ENCODE results near the gene RAET1E. TPM values are rescaled to one million over a fixed set of nuclear protein-coding genes. Genes with fewer than 3 reads are reported as not detected.

RAET1E gene
- total RNA-seq, 1 donor from 2014 or later = not detected

GRCh38 chr6:149900620-149901443 is 2.9 kb upstream of the RAET1E start:
- Mint-ChIP-seq H3K27ac (no peak overlapping the region), H3K9me3 (ENCODE audit: low read depth) (no peaks in the 10 kb centered on the region), H3K4me1 (ENCODE audit: low read depth) (peaks cover 2% of the 10 kb centered on the region), H3K36me3 (ENCODE audit: insufficient read depth) (no peaks in the 10 kb centered on the region), H3K4me3 (ENCODE audit: low read depth) (no peak overlapping the region), H3K27me3 (peaks cover 39% of the 10 kb centered on the region)
- TF ChIP-seq CTCF (IDR thresholded peaks at IDR 0.05; ENCODE audit: unreplicated experiment) = no peak
- DNase-seq (ENCODE audit: low spot score, unreplicated experiment) = no peak

GRCh38 chr6:149899926-149900619 is 2.2 kb upstream of the RAET1E start:
- Mint-ChIP-seq H3K9me3 (ENCODE audit: low read depth) (no peaks in the 10 kb centered on the region), H3K27ac (no peak overlapping the region), H3K4me3 (ENCODE audit: low read depth) (no peak overlapping the region), H3K36me3 (ENCODE audit: insufficient read depth) (no peaks in the 10 kb centered on the region), H3K27me3 (peaks cover 39% of the 10 kb centered on the region), H3K4me1 (ENCODE audit: low read depth) (peaks cover 3% of the 10 kb centered on the region)
- no peak for DNase-seq (ENCODE audit: low spot score, unreplicated experiment)
- no peak for TF ChIP-seq CTCF (IDR thresholded peaks at IDR 0.05; ENCODE audit: unreplicated experiment)

- Mint-ChIP-seq H3K27ac (no peak overlapping the region), H3K4me1 (ENCODE audit: low read depth) (peaks cover 3% of the 10 kb centered on the region), H3K36me3 (ENCODE audit: insufficient read depth) (no peaks in the 10 kb centered on the region), H3K4me3 (ENCODE audit: low read depth) (no peak overlapping the region), H3K27me3 (peaks cover 40% of the 10 kb centered on the region), H3K9me3 (ENCODE audit: low read depth) (no peaks in the 10 kb centered on the region)
- no peak for DNase-seq (ENCODE audit: low spot score, unreplicated experiment)
- TF ChIP-seq CTCF (IDR thresholded peaks at IDR 0.05; ENCODE audit: unreplicated experiment) = no peak
Measured at GRCh38 chr6:149899486-149899885, 1.6 kb upstream of the RAET1E start.

GRCh38 chr6:149898966-149899365 is 1.1 kb upstream of the RAET1E start:
- Mint-ChIP-seq H3K27me3 (peaks cover 46% of the 10 kb centered on the region), H3K9me3 (ENCODE audit: low read depth) (no peaks in the 10 kb centered on the region), H3K4me3 (ENCODE audit: low read depth) (no peak overlapping the region), H3K36me3 (ENCODE audit: insufficient read depth) (no peaks in the 10 kb centered on the region), H3K4me1 (ENCODE audit: low read depth) (peaks cover 3% of the 10 kb centered on the region), H3K27ac (no peak overlapping the region)
- no peak for TF ChIP-seq CTCF (IDR thresholded peaks at IDR 0.05; ENCODE audit: unreplicated experiment)
- DNase-seq (ENCODE audit: low spot score, unreplicated experiment) = no peak

GRCh38 chr6:149897015-149897697 is 757 bp downstream of the RAET1E start:
- Mint-ChIP-seq H3K36me3 (ENCODE audit: insufficient read depth) (no peaks in the 10 kb centered on the region), H3K27me3 (peaks cover 60% of the 10 kb centered on the region), H3K4me1 (ENCODE audit: low read depth) (peaks cover 3% of the 10 kb centered on the region), H3K27ac (peak overlapping the region; percentile 84), H3K9me3 (ENCODE audit: low read depth) (no peaks in the 10 kb centered on the region), H3K4me3 (ENCODE audit: low read depth) (no peak overlapping the region)
- no peak for TF ChIP-seq CTCF (IDR thresholded peaks at IDR 0.05; ENCODE audit: unreplicated experiment)
- DNase-seq (ENCODE audit: low spot score, unreplicated experiment) = no peak

Measured in progenitor cell of endocrine pancreas (in vitro differentiated cells).